Measurements from ENCODE around the gene CYP26B1.

DNA sequence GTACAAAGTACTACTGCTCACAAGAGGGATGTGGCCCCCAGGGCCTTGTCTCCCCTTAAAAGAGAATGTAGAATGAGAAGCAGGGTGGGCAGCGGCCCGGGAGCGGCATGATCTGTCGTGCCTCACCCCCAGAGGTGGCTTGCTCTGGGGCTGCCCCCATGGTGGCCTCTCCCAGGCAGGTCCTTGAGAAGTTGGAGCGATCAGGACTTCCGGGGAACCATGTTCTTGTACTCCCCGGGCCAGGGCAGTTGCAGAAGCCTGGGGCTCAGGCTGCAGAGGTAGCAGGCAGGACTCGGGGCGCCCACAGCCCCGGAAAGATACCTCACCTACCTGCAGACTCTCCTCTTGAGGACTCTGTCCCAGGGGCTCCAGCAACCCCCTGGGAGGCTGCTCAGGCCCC, 62.6 kb downstream of the CYP26B1 start:
- TF ChIP-seq, protein P1, sequence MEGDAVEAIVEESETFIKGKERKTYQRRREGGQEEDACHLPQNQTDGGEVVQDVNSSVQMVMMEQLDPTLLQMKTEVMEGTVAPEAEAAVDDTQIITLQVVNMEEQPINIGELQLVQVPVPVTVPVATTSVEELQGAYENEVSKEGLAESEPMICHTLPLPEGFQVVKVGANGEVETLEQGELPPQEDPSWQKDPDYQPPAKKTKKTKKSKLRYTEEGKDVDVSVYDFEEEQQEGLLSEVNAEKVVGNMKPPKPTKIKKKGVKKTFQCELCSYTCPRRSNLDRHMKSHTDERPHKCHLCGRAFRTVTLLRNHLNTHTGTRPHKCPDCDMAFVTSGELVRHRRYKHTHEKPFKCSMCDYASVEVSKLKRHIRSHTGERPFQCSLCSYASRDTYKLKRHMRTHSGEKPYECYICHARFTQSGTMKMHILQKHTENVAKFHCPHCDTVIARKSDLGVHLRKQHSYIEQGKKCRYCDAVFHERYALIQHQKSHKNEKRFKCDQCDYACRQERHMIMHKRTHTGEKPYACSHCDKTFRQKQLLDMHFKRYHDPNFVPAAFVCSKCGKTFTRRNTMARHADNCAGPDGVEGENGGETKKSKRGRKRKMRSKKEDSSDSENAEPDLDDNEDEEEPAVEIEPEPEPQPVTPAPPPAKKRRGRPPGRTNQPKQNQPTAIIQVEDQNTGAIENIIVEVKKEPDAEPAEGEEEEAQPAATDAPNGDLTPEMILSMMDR (IDR thresholded peaks at IDR 0.05), result no peak
- no peak for TF ChIP-seq POLR2A (IDR thresholded peaks at IDR 0.05)

All from body of pancreas (tissue), 4 donors.